HG03442 (cell line): ENCODE data around the gene CCR6.
"Not testable (repeated sequence)": the region's sequence is repeated elsewhere in the genome, so short reads cannot be mapped to it uniquely, and the experiment has no call there.

ENCODE experiments used
- ATAC-seq: cut with Tn5 transposase; IDR thresholded peaks from one replicate; pipeline ENCODE4 v1.9.1; 2021; ENCODE audit warnings: mild to moderate bottlenecking, moderate library complexity; ENCODE audit not compliant: unreplicated experiment

CCR6 gene

GRCh38 chr6:167122827-167123657, at the start of gene CCR6:
CCR6 (plus strand) TSS chr6:167123096; CDS start chr6:167136135, 13,039 bp downstream.
- no peak for ATAC-seq

- ATAC-seq, result no peak
Observed at GRCh38 chr6:167073679-167074274, 49.1 kb upstream of the CCR6 start.

GRCh38 chr6:167077241-167077932, 45.5 kb upstream of the CCR6 start:
- ATAC-seq, result no peak

GRCh38 chr6:167078745-167079144, 44.2 kb upstream of the CCR6 start:
- no peak for ATAC-seq

- ATAC-seq, result peak; percentile 100
Observed at GRCh38 chr6:167079853-167080297, 43.0 kb upstream of the CCR6 start.

GRCh38 chr6:167087857-167088354, 35.0 kb upstream of the CCR6 start:
- ATAC-seq, result no peak

GRCh38 chr6:167088741-167089140, 34.2 kb upstream of the CCR6 start:
- not testable (repeated sequence) for ATAC-seq

GRCh38 chr6:167089243-167090142, 33.4 kb upstream of the CCR6 start:
- ATAC-seq, result no peak

GRCh38 chr6:167090171-167090570, 32.7 kb upstream of the CCR6 start:
- ATAC-seq, result no peak

- no peak for ATAC-seq
Observed at GRCh38 chr6:167091026-167091804, 31.7 kb upstream of the CCR6 start.

- ATAC-seq, result no peak
Observed at GRCh38 chr6:167091805-167092107, 31.1 kb upstream of the CCR6 start.

- no peak for ATAC-seq
Observed at GRCh38 chr6:167092672-167093339, 30.1 kb upstream of the CCR6 start.

GRCh38 chr6:167093406-167093921, 29.4 kb upstream of the CCR6 start:
- no peak for ATAC-seq

GRCh38 chr6:167093922-167094432, 28.9 kb upstream of the CCR6 start:
- peak; percentile 46 for ATAC-seq

- peak; percentile 10 for ATAC-seq
Observed at GRCh38 chr6:167094436-167094819, 28.5 kb upstream of the CCR6 start.

GRCh38 chr6:167094820-167095637, 27.9 kb upstream of the CCR6 start:
- peak; percentile 57 for ATAC-seq

GRCh38 chr6:167095888-167096287, 27.0 kb upstream of the CCR6 start:
- no peak for ATAC-seq

- no peak for ATAC-seq
Observed at GRCh38 chr6:167096991-167097390, 25.9 kb upstream of the CCR6 start.
